SK-N-SH treated with all-trans-retinoic acid at 6 μM for 48 hours (cell line): ENCODE measurements around the gene XRCC2.
"Not testable (repeated sequence)": the region's sequence is repeated elsewhere in the genome, so short reads cannot be mapped to it uniquely, and the experiment has no call there.

Experiments
- CSRNP3 ChIP-seq: fragments of 250-450 bp; sonication (Bioruptor Pico); IDR thresholded peaks from 2 replicates; pipeline ENCODE4 v1.5.1; 2021; ENCODE audit warnings: mild to moderate bottlenecking, moderate library complexity
- PATZ1 ChIP-seq: fragments of 250-450 bp; sonication (Bioruptor Pico); IDR thresholded peaks from 2 replicates; pipeline ENCODE4 v1.8.0; 2020; ENCODE audit warnings: mild to moderate bottlenecking, moderate library complexity, borderline replicate concordance
- RARB ChIP-seq: fragments of 250-450 bp; sonication (Bioruptor Pico); IDR thresholded peaks from 2 replicates; pipeline ENCODE4 v1.8.0; 2021; ENCODE audit warnings: mild to moderate bottlenecking, moderate library complexity
- ZFP3 ChIP-seq: fragments of 250-450 bp; sonication (Bioruptor Pico); IDR thresholded peaks from 2 replicates; pipeline ENCODE4 v1.5.0; 2020; ENCODE audit warnings: mild to moderate bottlenecking, moderate library complexity
- ZNF565 ChIP-seq: fragments of 450-650 bp; formaldehyde crosslinking; conservative IDR thresholded peaks from 2 replicates; pipeline ENCODE4 v1.5.0; 2020; ENCODE audit warnings: low read depth, mild to moderate bottlenecking, moderate library complexity

- not testable (repeated sequence) for TF ChIP-seq ZNF565; ZFP3 (CRISPR knock-in tag); PATZ1 (CRISPR knock-in tag); RARB; CSRNP3
Measured at GRCh38 chr7:152646579-152646978, 29.4 kb downstream of the XRCC2 start.
